BLaER1 treated with 17β-estradiol and CSF1 and Interleukin-3, amounts not matched to agents 10 nM and 100 nM (cell line): ENCODE measurements around the gene NXPH4.
A peak's percentile ranks its signal among the peaks of the same experiment; 100 is the strongest.

Experiments
- H3K27ac ChIP-seq, 11 experiments: shearing (Covaris generic); formaldehyde crosslinking; 2 replicates each; pipeline ENCODE4 v1.8.1; 2022
- H3K27me3 ChIP-seq, 11 experiments: shearing (Covaris generic); formaldehyde crosslinking; 2 replicates each; pipeline ENCODE4 v1.8.1; 2022
- H3K36me3 ChIP-seq, 11 experiments: shearing (Covaris generic); formaldehyde crosslinking; 2 replicates each; pipeline ENCODE4 v1.8.1; 2022
- H3K4me1 ChIP-seq, 10 experiments: shearing (Covaris generic); formaldehyde crosslinking; 2 replicates each; pipeline ENCODE4 v1.8.1; 2022
- H3K4me2 ChIP-seq, 11 experiments: shearing (Covaris generic); formaldehyde crosslinking; 2 replicates each; pipeline ENCODE4 v1.8.1; 2022
- H3K4me3 ChIP-seq, 10 experiments: shearing (Covaris generic); formaldehyde crosslinking; 2 replicates each; pipeline ENCODE4 v1.8.1; 2022
- H3K9ac ChIP-seq, 11 experiments: shearing (Covaris generic); formaldehyde crosslinking; 2 replicates each; pipeline ENCODE4 v1.8.1; 2022
- H3K9me3 ChIP-seq, 11 experiments: shearing (Covaris generic); formaldehyde crosslinking; replicated peaks in 1 of 11; 2 replicates each; pipeline ENCODE4 v1.8.1; 2022
- H4K20me1 ChIP-seq, 11 experiments: shearing (Covaris generic); formaldehyde crosslinking; 2 replicates each; pipeline ENCODE4 v1.8.1; 2022
- Cebpa-rat ChIP-seq, 11 experiments: shearing (Covaris generic); IDR thresholded peaks; 2 replicates each; pipeline ENCODE4 v1.8.1; 2022

The NXPH4 gene

DNA sequence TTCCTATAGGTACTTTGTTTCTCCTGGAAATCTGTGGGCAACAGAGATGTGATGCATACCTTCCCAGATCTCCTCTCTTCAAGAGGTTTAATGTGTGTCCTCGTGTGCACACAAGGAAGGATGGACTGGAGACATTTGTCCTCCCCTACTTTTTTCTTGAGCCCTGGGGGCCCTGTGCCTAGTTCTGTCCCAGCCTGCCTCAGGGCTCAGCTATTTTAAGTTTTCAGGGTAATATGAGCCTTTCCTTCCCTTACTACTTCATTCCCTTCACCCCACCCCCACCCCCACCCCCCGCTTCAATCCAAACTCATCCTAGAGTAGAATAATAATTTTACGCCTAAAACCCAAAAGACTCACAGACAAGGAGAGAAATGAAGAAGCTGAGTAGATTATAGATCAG is 33.9 kb downstream of the NXPH4 start:
- H4K20me1 ChIP-seq: no peaks in the 10 kb centered on the region
- H3K27ac ChIP-seq: no peak overlapping the region
- H3K9me3 ChIP-seq: no peaks in the 10 kb centered on the region
- peak overlapping the region in 2 of 11 experiments; percentile 80 to 88; a peak in 2 of 22 replicates for H3K4me2 ChIP-seq
- peaks cover 10 to 27% (median 18%) of the 10 kb centered on the region in 10 experiments for H3K4me1 ChIP-seq
- no peak overlapping the region for H3K9ac ChIP-seq
- peaks cover 7 to 23% (median 14%) of the 10 kb centered on the region in 11 experiments; a peak in 19 of 22 replicates for H3K36me3 ChIP-seq
- TF ChIP-seq Cebpa-rat (IDR thresholded peaks at IDR 0.05): no peak
- H3K4me3 ChIP-seq: no peak overlapping the region
- H3K27me3 ChIP-seq: peaks cover 0 to 5% (median 0%) of the 10 kb centered on the region in 11 experiments; a peak in 7 of 22 replicates

DNA sequence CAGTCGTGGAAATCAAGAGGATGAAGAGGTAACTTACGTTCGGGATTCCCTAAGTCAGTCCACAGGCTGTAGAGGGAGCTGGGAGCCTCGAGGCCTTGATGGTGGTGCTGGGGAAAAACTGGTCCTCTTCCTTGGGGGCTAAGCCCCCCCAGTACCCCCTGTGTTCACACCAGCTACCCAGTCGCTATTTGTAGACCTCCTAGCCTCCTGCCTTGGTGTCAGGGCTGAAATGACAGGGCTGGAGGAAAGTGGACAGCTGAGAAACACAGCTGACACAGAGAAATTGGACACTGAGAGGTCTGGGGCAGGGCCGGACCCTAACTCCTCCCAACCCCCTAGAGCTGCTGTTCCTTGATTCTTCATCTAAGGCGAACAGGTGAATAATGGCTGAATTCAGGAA is 34.4 kb downstream of the NXPH4 start, which contains the start of gene STAC3:
TSS of gene STAC3 (minus strand) at position 232 of the 400 bp plus-strand sequence. CDS start 1,551 bp downstream, outside the sequence.
- Histone ChIP-seq H3K4me1 (peaks cover 10 to 24% (median 17%) of the 10 kb centered on the region in 10 experiments), H3K9me3 (no peaks in the 10 kb centered on the region), H3K27ac (no peak within 1 kb of the TSS), H3K27me3 (peaks cover 0 to under 1% (median 0%) of the 10 kb centered on the region in 11 experiments; a peak in 2 of 22 replicates), H4K20me1 (no peaks in the 10 kb centered on the region), H3K4me2 (peak within 1 kb of the TSS in 4 of 11 experiments; percentile 80 to 90 (median 88); a peak in 6 of 22 replicates), H3K36me3 (peaks cover 10 to 27% (median 18%) of the 10 kb centered on the region in 11 experiments), H3K4me3 (no peak within 1 kb of the TSS), H3K9ac (no peak within 1 kb of the TSS)
- TF ChIP-seq Cebpa-rat (IDR thresholded peaks at IDR 0.05): no peak

DNA sequence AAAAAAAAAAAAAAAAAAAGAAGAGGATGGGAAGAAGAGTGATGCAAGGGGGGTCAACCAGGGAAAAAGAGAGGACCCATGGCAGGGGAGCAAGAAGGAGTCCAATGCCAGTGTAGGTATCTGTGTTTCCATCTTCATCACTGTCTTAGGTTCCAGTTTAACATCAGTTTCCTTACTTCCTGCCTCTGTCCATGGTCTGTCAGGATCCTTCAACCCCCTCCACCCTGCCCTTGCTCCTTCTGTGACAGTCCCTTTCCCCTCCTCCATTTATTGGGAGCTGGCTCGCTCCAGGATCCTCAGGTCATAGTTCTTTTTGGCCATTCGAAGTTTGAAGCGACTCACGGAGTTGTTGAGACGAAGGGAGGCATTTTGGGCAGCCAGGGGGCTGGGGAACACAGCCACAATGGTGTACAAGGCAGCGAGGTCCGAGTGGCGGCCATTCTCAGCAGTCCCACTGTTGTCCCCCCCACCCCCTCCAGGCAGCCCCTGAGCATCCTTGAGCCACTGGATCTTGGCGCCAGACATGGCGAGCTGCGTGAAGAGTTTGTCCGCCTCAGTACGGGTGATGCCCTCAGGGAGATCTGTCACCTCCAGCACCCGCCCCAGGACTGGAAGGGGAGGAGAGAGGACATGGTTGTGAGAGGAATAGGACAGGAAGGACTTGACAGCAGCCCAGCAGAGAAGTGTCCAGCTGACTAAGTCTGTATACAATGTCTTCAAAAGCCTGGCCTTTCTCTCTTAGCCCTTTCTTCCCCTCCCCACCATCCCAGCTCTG is 38.1 kb downstream of the NXPH4 start:
- no peak overlapping the region for H3K4me3 ChIP-seq
- H3K9me3 ChIP-seq: no peaks in the 10 kb centered on the region
- H3K4me2 ChIP-seq: no peak overlapping the region
- H3K4me1 ChIP-seq: peaks cover under 1 to 8% (median 2%) of the 10 kb centered on the region in 10 experiments; a peak in 15 of 20 replicates
- no peak for TF ChIP-seq Cebpa-rat (IDR thresholded peaks at IDR 0.05)
- H4K20me1 ChIP-seq: no peaks in the 10 kb centered on the region; a peak in 1 of 22 replicates
- H3K27ac ChIP-seq: no peak overlapping the region
- no peak overlapping the region for H3K9ac ChIP-seq
- H3K36me3 ChIP-seq: peaks cover 48 to 64% (median 55%) of the 10 kb centered on the region in 11 experiments
- no peaks in the 10 kb centered on the region for H3K27me3 ChIP-seq

DNA sequence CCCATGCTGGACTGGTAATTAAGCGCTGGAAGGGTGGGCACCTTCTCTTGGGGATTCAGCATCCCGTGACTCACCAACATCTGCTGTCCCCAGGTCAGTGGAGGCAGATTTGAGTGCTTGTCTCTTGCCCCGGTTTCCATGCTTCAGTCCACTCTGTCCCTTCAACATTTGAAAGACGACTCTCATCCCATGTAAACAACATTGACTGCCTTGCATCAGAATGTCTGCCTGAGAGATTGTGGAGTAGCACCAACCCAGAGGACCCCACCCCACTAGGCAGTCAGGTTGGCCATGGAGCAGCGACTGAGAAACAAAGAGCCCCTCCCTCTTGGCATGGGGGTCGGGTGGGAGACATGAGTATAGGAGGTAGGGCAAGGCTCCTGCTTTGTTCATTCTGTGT is 39.3 kb downstream of the NXPH4 start:
- H3K4me1 ChIP-seq: no peaks in the 10 kb centered on the region
- TF ChIP-seq Cebpa-rat (IDR thresholded peaks at IDR 0.05): no peak
- H3K27me3 ChIP-seq: no peaks in the 10 kb centered on the region
- no peak overlapping the region for H3K4me3 ChIP-seq
- peaks cover 60 to 77% (median 67%) of the 10 kb centered on the region in 11 experiments for H3K36me3 ChIP-seq
- H4K20me1 ChIP-seq: no peaks in the 10 kb centered on the region; a peak in 1 of 22 replicates
- H3K4me2 ChIP-seq: no peak overlapping the region
- H3K27ac ChIP-seq: no peak overlapping the region
- no peaks in the 10 kb centered on the region for H3K9me3 ChIP-seq
- no peak overlapping the region for H3K9ac ChIP-seq

DNA sequence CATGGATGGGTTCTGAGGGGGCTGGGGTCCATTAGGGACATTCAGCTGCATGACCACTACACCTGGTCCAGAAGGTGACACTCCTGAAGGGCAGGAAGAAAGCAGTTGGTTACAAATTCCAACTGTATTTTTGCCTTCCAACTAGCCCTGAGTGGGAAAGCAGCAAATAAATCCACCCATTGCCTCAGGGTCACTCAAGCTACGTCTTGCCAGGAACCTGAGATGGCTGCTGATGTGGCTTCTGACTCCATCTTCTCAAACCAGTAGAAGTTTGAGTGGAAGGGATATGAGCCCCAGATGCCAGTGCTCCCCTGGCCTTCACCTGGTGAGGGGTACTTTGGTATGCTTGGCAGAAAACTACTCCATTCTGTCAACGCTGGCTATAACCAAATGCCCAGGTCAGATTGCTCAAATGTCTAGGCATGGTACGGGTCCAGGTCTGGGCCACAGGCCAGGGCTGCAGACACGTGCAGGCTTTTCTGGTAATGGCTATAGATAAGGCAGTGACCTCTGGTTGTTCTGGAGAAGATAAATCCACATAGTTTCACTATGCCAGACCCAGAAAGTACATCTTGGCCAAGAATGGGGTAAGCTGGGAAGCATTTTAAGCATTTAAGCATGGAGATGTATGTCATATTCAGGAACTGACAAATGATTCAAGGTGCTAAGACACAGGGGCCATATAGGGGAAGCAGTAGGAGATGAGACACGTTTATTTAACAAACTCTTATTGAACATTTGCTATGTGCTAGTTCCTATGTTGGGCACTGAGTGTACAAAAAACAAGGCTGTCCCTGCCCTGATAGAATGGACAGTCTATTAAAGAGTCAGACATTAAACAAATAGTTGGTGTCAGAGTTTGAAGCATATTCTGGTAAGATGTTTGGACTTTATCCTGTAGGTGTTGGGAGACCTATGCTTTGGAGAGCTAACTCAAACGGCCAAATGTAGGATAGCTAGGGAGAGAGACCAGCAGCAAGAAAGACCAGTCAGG is 42.7 kb downstream of the NXPH4 start:
- H3K4me1 ChIP-seq: peaks cover 9 to 17% (median 13%) of the 10 kb centered on the region in 10 experiments
- H3K9ac ChIP-seq: no peak overlapping the region
- H4K20me1 ChIP-seq: no peaks in the 10 kb centered on the region; a peak in 2 of 22 replicates
- no peak for TF ChIP-seq Cebpa-rat (IDR thresholded peaks at IDR 0.05)
- H3K36me3 ChIP-seq: peaks cover 71 to 93% (median 86%) of the 10 kb centered on the region in 11 experiments
- no peaks in the 10 kb centered on the region for H3K9me3 ChIP-seq
- H3K4me3 ChIP-seq: no peak overlapping the region
- H3K27me3 ChIP-seq: no peaks in the 10 kb centered on the region
- H3K4me2 ChIP-seq: no peak overlapping the region
- H3K27ac ChIP-seq: no peak overlapping the region

DNA sequence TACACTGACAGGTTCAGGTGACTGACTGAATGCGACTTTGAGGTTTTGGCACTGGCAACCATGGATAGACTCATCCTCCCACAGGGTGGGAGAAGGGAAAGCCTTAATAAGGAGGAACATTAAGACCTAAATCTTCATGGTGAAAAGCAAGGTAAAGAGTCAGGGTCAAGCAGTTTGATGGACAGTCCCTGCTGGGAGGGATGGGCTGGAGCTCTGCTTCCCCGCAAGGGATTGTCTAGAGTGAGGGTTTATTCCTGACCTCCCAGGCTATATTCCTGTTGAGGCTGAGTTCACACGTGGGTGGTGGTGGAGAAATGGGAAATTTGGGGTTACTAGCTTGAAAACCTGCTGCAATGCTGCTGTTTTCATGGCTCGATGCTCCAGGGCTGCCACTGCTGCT is 43.8 kb downstream of the NXPH4 start:
- Histone ChIP-seq H3K4me3 (no peak overlapping the region), H3K4me2 (no peak overlapping the region), H3K4me1 (peaks cover 9 to 28% (median 22%) of the 10 kb centered on the region in 10 experiments), H3K9me3 (no peaks in the 10 kb centered on the region), H3K27ac (no peak overlapping the region), H3K36me3 (peaks cover 69 to 91% (median 83%) of the 10 kb centered on the region in 11 experiments), H4K20me1 (no peaks in the 10 kb centered on the region; a peak in 2 of 22 replicates), H3K9ac (no peak overlapping the region), H3K27me3 (no peaks in the 10 kb centered on the region)
- no peak for TF ChIP-seq Cebpa-rat (IDR thresholded peaks at IDR 0.05)

DNA sequence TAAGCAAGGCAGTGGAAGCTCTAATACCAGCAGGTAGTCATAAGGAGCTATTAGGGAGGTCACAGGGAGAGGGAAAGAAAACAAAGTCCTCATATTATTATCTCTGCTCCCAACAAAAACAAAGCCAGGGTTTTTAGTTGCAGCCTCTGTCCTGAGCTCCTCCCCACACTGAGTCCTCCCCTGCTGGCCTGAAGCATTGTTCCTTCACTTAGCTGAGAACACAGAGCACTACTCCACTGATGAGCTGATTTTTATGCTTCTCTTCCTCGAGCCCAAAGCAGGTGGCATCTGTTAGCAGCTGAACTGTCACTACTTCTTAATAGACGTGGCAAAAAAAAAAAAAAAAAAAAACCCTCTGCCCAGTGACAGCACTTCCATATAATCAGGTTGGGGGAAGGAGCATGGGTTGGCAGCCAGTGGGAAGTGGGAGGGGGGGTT is 44.9 kb downstream of the NXPH4 start:
- H3K27me3 ChIP-seq: no peaks in the 10 kb centered on the region

DNA sequence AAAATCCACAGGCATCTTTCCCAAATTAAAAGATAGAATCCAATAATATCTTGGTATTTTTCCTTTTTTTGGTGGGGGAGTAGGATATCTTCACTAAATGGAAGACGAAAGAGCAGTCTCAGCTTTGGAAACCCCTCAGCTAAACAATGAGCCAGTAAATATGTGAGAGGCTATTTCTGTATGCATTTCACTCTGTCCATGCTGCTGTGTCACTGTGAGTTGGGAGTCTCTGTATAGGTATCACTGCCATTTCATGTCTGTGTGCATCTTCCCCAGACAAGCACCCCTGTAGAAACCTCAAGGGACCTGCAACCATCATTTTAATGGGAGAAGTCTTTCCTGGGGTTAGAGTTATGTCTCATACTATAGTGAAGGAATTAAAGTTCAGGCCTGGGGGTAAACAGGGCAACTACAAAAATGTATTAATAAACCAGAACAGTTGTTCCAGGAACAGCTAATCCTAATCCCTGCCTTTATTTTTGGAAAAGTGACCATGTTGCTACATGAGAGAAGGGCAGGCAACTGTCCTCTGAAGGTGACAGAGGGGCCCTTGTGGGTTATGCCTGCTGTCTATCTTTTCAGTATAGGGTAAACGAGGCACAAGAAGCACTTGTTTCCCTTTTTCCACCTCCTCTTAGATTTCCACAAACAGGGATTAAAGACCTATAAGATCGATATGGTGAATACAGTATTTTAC is 45.7 kb downstream of the NXPH4 start:
- H3K4me3 ChIP-seq: no peak overlapping the region
- peaks cover 9 to 31% (median 24%) of the 10 kb centered on the region in 10 experiments for H3K4me1 ChIP-seq
- no peak overlapping the region for H3K4me2 ChIP-seq
- H3K9ac ChIP-seq: peak overlapping the region in 3 of 11 experiments; percentile 3 to 28 (median 13); a peak in 5 of 22 replicates
- no peaks in the 10 kb centered on the region; a peak in 2 of 22 replicates for H4K20me1 ChIP-seq
- H3K36me3 ChIP-seq: peaks cover 70 to 91% (median 83%) of the 10 kb centered on the region in 11 experiments
- H3K9me3 ChIP-seq: no peaks in the 10 kb centered on the region
- H3K27me3 ChIP-seq: no peaks in the 10 kb centered on the region
- TF ChIP-seq Cebpa-rat (IDR thresholded peaks at IDR 0.05): no peak
- H3K27ac ChIP-seq: no peak overlapping the region

More for the DNA sequence above, 44.9 kb downstream of the NXPH4 start:
- peaks cover 71 to 91% (median 83%) of the 10 kb centered on the region in 11 experiments for H3K36me3 ChIP-seq
- H4K20me1 ChIP-seq: no peaks in the 10 kb centered on the region; a peak in 2 of 22 replicates
- H3K9me3 ChIP-seq: no peaks in the 10 kb centered on the region
- H3K4me2 ChIP-seq: no peak overlapping the region
- no peak overlapping the region for H3K27ac ChIP-seq
- no peak for TF ChIP-seq Cebpa-rat (IDR thresholded peaks at IDR 0.05)
- H3K9ac ChIP-seq: no peak overlapping the region; a peak in 1 of 22 replicates
- H3K4me3 ChIP-seq: no peak overlapping the region
- peaks cover 9 to 31% (median 24%) of the 10 kb centered on the region in 10 experiments for H3K4me1 ChIP-seq
